Activated naive CD4-positive, alpha-beta T cell treated with anti-CD3 and anti-CD28 coated beads, Interleukin-2, amount 50 U/mL, for 16 hours (primary cell): ENCODE measurements around the gene THAP9.

Experiments used
- DNase-seq: peaks from one replicate; pipeline ENCODE4 v3.0.0-alpha.2; 2020

The THAP9 gene

GRCh38 chr4:82969414-82969813 is 68.9 kb downstream of the THAP9 start:
- no peak for DNase-seq
